Neural progenitor cell (in vitro differentiated cells): Measurements from ENCODE around the gene GNB3. TPM values are rescaled to one million over a fixed set of nuclear protein-coding genes. Genes with fewer than 3 reads are reported as not detected.

Source experiments
- total RNA-seq: library from RNA; depleted of rRNA; stranded (reverse); fragments of >200 nt; gene quantifications from 2 replicates; pipeline ENCODE4 v1.2.3, GENCODE V29; 2015; ENCODE audit warnings: low replicate concordance

The GNB3 gene
- total RNA-seq, 1 donor from 2014 or later = 2.7 TPM

Other genes with a start within 250 kb of the GNB3 start
- 381 and 412 TPM in 2 replicates for gene CHD4, start 233.5 kb upstream of the GNB3 start, total RNA-seq
- 0.04 and 0.22 TPM in 2 replicates for gene LPAR5, start 205.0 kb upstream of the GNB3 start, total RNA-seq
- gene ACRBP, start 193.5 kb upstream of the GNB3 start, total RNA-seq = 2.7 and 3.8 TPM in 2 replicates
- gene ING4, start 177.8 kb upstream of the GNB3 start, total RNA-seq = 101 and 135 TPM in 2 replicates
- gene ZNF384, start 151.6 kb upstream of the GNB3 start, total RNA-seq = 38.0 and 52.0 TPM in 2 replicates
- gene PIANP, start 140.1 kb upstream of the GNB3 start, total RNA-seq = 0.32 and 1.7 TPM in 2 replicates
- gene COPS7A, start 116.9 kb upstream of the GNB3 start, total RNA-seq = 24.5 and 41.8 TPM in 2 replicates
- gene MLF2, start 87.8 kb upstream of the GNB3 start, total RNA-seq = 120 and 164 TPM in 2 replicates
- 134 and 608 TPM in 2 replicates for gene PTMS, start 74.6 kb upstream of the GNB3 start, total RNA-seq
- 0.45 and 2.9 TPM in 2 replicates for gene LAG3, start 68.4 kb upstream of the GNB3 start, total RNA-seq
- 2.0 and 2.5 TPM in 2 replicates for gene CD4, start 51.4 kb upstream of the GNB3 start, total RNA-seq
- gene GPR162, start 19.1 kb upstream of the GNB3 start, total RNA-seq = 10.0 and 27.6 TPM in 2 replicates
- 14.1 and 52.6 TPM in 2 replicates for gene P3H3, start 12.5 kb upstream of the GNB3 start, total RNA-seq
- gene CDCA3, start 10.4 kb downstream of the GNB3 start, total RNA-seq = 62.1 and 73.5 TPM in 2 replicates
- 60.9 and 101 TPM in 2 replicates for gene USP5, start 11.2 kb downstream of the GNB3 start, total RNA-seq
- 1,038 and 1,695 TPM in 2 replicates for gene TPI1, start 26.6 kb downstream of the GNB3 start, total RNA-seq
- 0.65 and 6.6 TPM in 2 replicates for gene SPSB2, start 32.4 kb downstream of the GNB3 start, total RNA-seq
- 4.1 and 5.2 TPM in 2 replicates for gene LRRC23, start 63.9 kb downstream of the GNB3 start, total RNA-seq
- gene ENO2, start 73.7 kb downstream of the GNB3 start, total RNA-seq = 82.2 and 136 TPM in 2 replicates
- gene ATN1, start 87.0 kb downstream of the GNB3 start, total RNA-seq = 8.9 and 28.7 TPM in 2 replicates
- not detected in 2 replicates for gene RNU7-1, start 102.9 kb downstream of the GNB3 start, total RNA-seq
- 314 and 399 TPM in 2 replicates for gene C12orf57, start 103.1 kb downstream of the GNB3 start, total RNA-seq
- gene PTPN6, start 110.4 kb downstream of the GNB3 start, total RNA-seq = 4.4 and 6.0 TPM in 2 replicates
- gene PHB2, start 129.7 kb downstream of the GNB3 start, total RNA-seq = 214 and 291 TPM in 2 replicates
- 27.3 and 32.0 TPM in 2 replicates for gene EMG1, start 130.0 kb downstream of the GNB3 start, total RNA-seq
- 18.1 and 32.6 TPM in 2 replicates for gene LPCAT3, start 177.6 kb downstream of the GNB3 start, total RNA-seq
- 0.56 and 2.1 TPM in 2 replicates for gene C1S, start 219.8 kb downstream of the GNB3 start, total RNA-seq